GM18526 (cell line): Measurements from ENCODE around the gene HCN4.

Experiments
- POLR2A ChIP-seq: IDR thresholded peaks from 3 replicates; pipeline ENCODE4 v1.6.1; 2011; ENCODE audit not compliant: insufficient read length; ENCODE audit errors: extremely low read depth

The HCN4 gene

GRCh38 chr15:73368301-73369136, at the start of gene HCN4:
TSS of gene HCN4 (minus strand) at chr15:73368958. CDS start at chr15:73368270, 688 bp downstream.
- TF ChIP-seq POLR2A, result no peak

- TF ChIP-seq POLR2A, result no peak
Measured at GRCh38 chr15:73414876-73415275, 46.1 kb upstream of the HCN4 start.

GRCh38 chr15:73403171-73403570, 34.4 kb upstream of the HCN4 start:
- TF ChIP-seq POLR2A, result no peak

GRCh38 chr15:73398861-73399260, 30.1 kb upstream of the HCN4 start:
- no peak for TF ChIP-seq POLR2A

- no peak for TF ChIP-seq POLR2A
Measured at GRCh38 chr15:73397461-73397860, 28.7 kb upstream of the HCN4 start.

- TF ChIP-seq POLR2A, result no peak
Measured at GRCh38 chr15:73395671-73396070, 26.9 kb upstream of the HCN4 start.

- TF ChIP-seq POLR2A, result no peak
Measured at GRCh38 chr15:73394782-73395181, 26.0 kb upstream of the HCN4 start.

- no peak for TF ChIP-seq POLR2A
Measured at GRCh38 chr15:73393336-73393735, 24.6 kb upstream of the HCN4 start.

GRCh38 chr15:73392025-73392424, 23.3 kb upstream of the HCN4 start:
- no peak for TF ChIP-seq POLR2A

GRCh38 chr15:73391128-73391872, 22.5 kb upstream of the HCN4 start:
- no peak for TF ChIP-seq POLR2A

- no peak for TF ChIP-seq POLR2A
Measured at GRCh38 chr15:73389971-73390544, 21.3 kb upstream of the HCN4 start.

- no peak for TF ChIP-seq POLR2A
Measured at GRCh38 chr15:73389539-73389938, 20.8 kb upstream of the HCN4 start.

- no peak for TF ChIP-seq POLR2A
Measured at GRCh38 chr15:73388256-73388781, 19.6 kb upstream of the HCN4 start.

- no peak for TF ChIP-seq POLR2A
Measured at GRCh38 chr15:73387507-73388255, 18.9 kb upstream of the HCN4 start.
